HEK293 (cell line): ENCODE data around the gene NUP62.

ENCODE experiments used
- AEBP2 ChIP-seq: fragments of 450-650 bp; formaldehyde crosslinking; IDR thresholded peaks from 2 replicates; pipeline ENCODE4 v1.5.1; 2016; ENCODE audit warnings: missing biosample characterization, missing genetic modification characterization, borderline replicate concordance
- KLF7 ChIP-seq: fragments of 450-650 bp; formaldehyde crosslinking; IDR thresholded peaks from 2 replicates; pipeline ENCODE4 v1.5.1; 2016; ENCODE audit warnings: missing biosample characterization, missing genetic modification characterization, borderline replicate concordance
- MYNN ChIP-seq: fragments of 450-650 bp; formaldehyde crosslinking; IDR thresholded peaks from 2 replicates; pipeline ENCODE4 v1.5.1; 2016; ENCODE audit warnings: missing biosample characterization, missing genetic modification characterization, borderline replicate concordance
- OSR2 ChIP-seq: fragments of 450-650 bp; formaldehyde crosslinking; IDR thresholded peaks from 2 replicates; pipeline ENCODE4 v1.5.1; 2016; ENCODE audit warnings: missing biosample characterization, missing genetic modification characterization
- PATZ1 ChIP-seq: fragments of 450-650 bp; formaldehyde crosslinking; IDR thresholded peaks from 2 replicates; pipeline ENCODE4 v1.5.1; 2016; ENCODE audit warnings: missing biosample characterization, missing genetic modification characterization
- SALL2 ChIP-seq: fragments of 450-650 bp; formaldehyde crosslinking; IDR thresholded peaks from 2 replicates; pipeline ENCODE4 v1.5.0; 2017; ENCODE audit warnings: missing biosample characterization, mild to moderate bottlenecking, missing genetic modification characterization, borderline replicate concordance
- SP3 ChIP-seq: fragments of 450-650 bp; formaldehyde crosslinking; IDR thresholded peaks from 2 replicates; pipeline ENCODE4 v1.5.1; 2016; ENCODE audit warnings: missing biosample characterization, missing genetic modification characterization
- SP7 ChIP-seq: fragments of 450-650 bp; formaldehyde crosslinking; IDR thresholded peaks from 2 replicates; pipeline ENCODE4 v1.5.1; 2016; ENCODE audit warnings: missing biosample characterization, missing genetic modification characterization
- TSHZ1 ChIP-seq: fragments of 450-650 bp; formaldehyde crosslinking; IDR thresholded peaks from 2 replicates; pipeline ENCODE4 v1.5.1; 2016; ENCODE audit warnings: missing biosample characterization, missing genetic modification characterization, borderline replicate concordance
- ZBTB11 ChIP-seq: fragments of 450-650 bp; formaldehyde crosslinking; conservative IDR thresholded peaks from 2 replicates; pipeline ENCODE4 v1.5.1; 2016; ENCODE audit warnings: low read depth, missing biosample characterization, missing genetic modification characterization
- ZBTB20 ChIP-seq: fragments of 450-650 bp; formaldehyde crosslinking; IDR thresholded peaks from 2 replicates; pipeline ENCODE4 v1.5.1; 2016; ENCODE audit warnings: missing biosample characterization, missing genetic modification characterization
- ZNF121 ChIP-seq: fragments of 450-650 bp; formaldehyde crosslinking; IDR thresholded peaks from 2 replicates; pipeline ENCODE4 v1.5.1; 2016; ENCODE audit warnings: missing biosample characterization, missing genetic modification characterization
- ZNF175 ChIP-seq: fragments of 450-650 bp; formaldehyde crosslinking; IDR thresholded peaks from 2 replicates; pipeline ENCODE4 v1.5.1; 2016; ENCODE audit warnings: missing biosample characterization, missing genetic modification characterization
- ZNF2 ChIP-seq: fragments of 450-650 bp; formaldehyde crosslinking; IDR thresholded peaks from 2 replicates; pipeline ENCODE4 v1.5.1; 2016; ENCODE audit warnings: missing biosample characterization, missing genetic modification characterization
- ZNF391 ChIP-seq: fragments of 450-650 bp; formaldehyde crosslinking; IDR thresholded peaks from 2 replicates; pipeline ENCODE4 v1.5.1; 2016; ENCODE audit warnings: low read depth, missing biosample characterization, missing genetic modification characterization, borderline replicate concordance
- ZNF510 ChIP-seq: fragments of 450-650 bp; formaldehyde crosslinking; IDR thresholded peaks from 2 replicates; pipeline ENCODE4 v1.5.1; 2018; ENCODE audit warnings: mild to moderate bottlenecking, missing genetic modification characterization, missing biosample characterization; ENCODE audit not compliant: insufficient replicate concordance
- ZNF555 ChIP-seq: fragments of 450-650 bp; formaldehyde crosslinking; conservative IDR thresholded peaks from 2 replicates; pipeline ENCODE4 v1.5.1; 2017; ENCODE audit warnings: missing biosample characterization, mild to moderate bottlenecking, missing genetic modification characterization, inconsistent platforms
- ZNF580 ChIP-seq: fragments of 450-650 bp; formaldehyde crosslinking; IDR thresholded peaks from 2 replicates; pipeline ENCODE4 v1.5.1; 2016; ENCODE audit warnings: missing biosample characterization, missing genetic modification characterization
- ZNF585B ChIP-seq: fragments of 450-650 bp; formaldehyde crosslinking; IDR thresholded peaks from 2 replicates; pipeline ENCODE4 v1.5.1; 2016; ENCODE audit warnings: missing biosample characterization, missing genetic modification characterization
- ZNF621 ChIP-seq: fragments of 450-650 bp; formaldehyde crosslinking; IDR thresholded peaks from 2 replicates; pipeline ENCODE4 v1.5.1; 2017; ENCODE audit warnings: missing biosample characterization, missing genetic modification characterization
- ZNF623 ChIP-seq: fragments of 450-650 bp; formaldehyde crosslinking; IDR thresholded peaks from 2 replicates; pipeline ENCODE4 v1.5.1; 2016; ENCODE audit warnings: missing biosample characterization, missing genetic modification characterization
- ZNF624 ChIP-seq: fragments of 450-650 bp; formaldehyde crosslinking; IDR thresholded peaks from 2 replicates; pipeline ENCODE4 v1.5.1; 2017; ENCODE audit warnings: missing biosample characterization, missing genetic modification characterization
- ZNF629 ChIP-seq: fragments of 450-650 bp; formaldehyde crosslinking; IDR thresholded peaks from 2 replicates; pipeline ENCODE4 v1.5.1; 2017; ENCODE audit warnings: missing biosample characterization, missing genetic modification characterization
- ZNF692 ChIP-seq: fragments of 450-650 bp; formaldehyde crosslinking; IDR thresholded peaks from 2 replicates; pipeline ENCODE4 v1.5.1; 2016; ENCODE audit warnings: missing biosample characterization, missing genetic modification characterization
- ZNF791 ChIP-seq: fragments of 450-650 bp; formaldehyde crosslinking; IDR thresholded peaks from 2 replicates; pipeline ENCODE4 v1.5.1; 2016; ENCODE audit warnings: missing biosample characterization, missing genetic modification characterization
- ZNF837 ChIP-seq: fragments of 450-650 bp; formaldehyde crosslinking; IDR thresholded peaks from 2 replicates; pipeline ENCODE4 v1.5.1; 2016; ENCODE audit warnings: missing biosample characterization, missing genetic modification characterization
- ZSCAN16 ChIP-seq: fragments of 450-650 bp; formaldehyde crosslinking; IDR thresholded peaks from 2 replicates; pipeline ENCODE4 v1.5.1; 2016; ENCODE audit warnings: missing biosample characterization, missing genetic modification characterization

The NUP62 gene

GRCh38 chr19:49877020-49877878 lies 52.1 kb downstream of the NUP62 start, which contains the start of the genes AKT1S1 and TBC1D17 (continued):
- 0 out of 2 replicates have a peak, but pooled peaks have one; percentile 9 for TF ChIP-seq PATZ1
- no peak for TF ChIP-seq ZNF391 (tag by site-specific recombination)
- TF ChIP-seq ZNF510 (tag by site-specific recombination) = no peak
- TF ChIP-seq MYNN (tag by site-specific recombination) = no peak
- peak; percentile 40 for TF ChIP-seq SP7
- no peak; the same call in none of the 2 replicates for TF ChIP-seq ZNF692
- peak; percentile 97 for TF ChIP-seq SP3 (tag by site-specific recombination)
- no peak for TF ChIP-seq ZNF837 (tag by site-specific recombination)
- no peak for TF ChIP-seq AEBP2 (tag by site-specific recombination)
- no peak for TF ChIP-seq TSHZ1 (tag by site-specific recombination)
- 0 out of 2 replicates have a peak, but pooled peaks have one; percentile 12 for TF ChIP-seq KLF7 (tag by site-specific recombination)
- TF ChIP-seq ZNF629 (tag by site-specific recombination) = peak; percentile 81
- TF ChIP-seq ZBTB11 (tag by site-specific recombination) = peak; percentile 65
- no peak for TF ChIP-seq ZNF175 (tag by site-specific recombination)
- no peak for TF ChIP-seq SALL2
- no peak for TF ChIP-seq ZNF624 (tag by site-specific recombination)
- no peak for TF ChIP-seq ZNF791
- TF ChIP-seq ZNF121 (tag by site-specific recombination) = no peak
- no peak for TF ChIP-seq ZNF621 (tag by site-specific recombination)
- peak; percentile 38 for TF ChIP-seq ZNF580 (tag by site-specific recombination)
- 0 out of 2 replicates have a peak, but pooled peaks have one; percentile 41 for TF ChIP-seq OSR2
- TF ChIP-seq ZBTB20 (tag by site-specific recombination) = peak; percentile 89
- TF ChIP-seq ZNF623 (tag by site-specific recombination) = no peak; the same call in 1 of the 2 replicates
- no peak for TF ChIP-seq ZNF585B (tag by site-specific recombination)
- 0 out of 2 replicates have a peak, but pooled peaks have one; percentile 14 for TF ChIP-seq ZNF2 (tag by site-specific recombination)
- no peak for TF ChIP-seq ZSCAN16 (tag by site-specific recombination)
- TF ChIP-seq ZNF555 (tag by site-specific recombination) = no peak
